Erythroblast (primary cell): ENCODE measurements around the gene AIMP1.

Experiments
- DNase-seq, 2 experiments: peaks; one replicate each; lab custom pipeline; 2025; lab: John Stamatoyannopoulos, UW
- GATA1 ChIP-seq: IDR thresholded peaks from 2 replicates; pipeline ENCODE4 v1.6.1; 2011; ENCODE audit warnings: low read depth, mild to moderate bottlenecking, control low read depth, low read length, moderate library complexity
- POLR2A ChIP-seq: IDR thresholded peaks from 2 replicates; pipeline ENCODE4 v1.6.1; 2011; ENCODE audit warnings: mild to moderate bottlenecking, low read length

AIMP1 gene

DNA sequence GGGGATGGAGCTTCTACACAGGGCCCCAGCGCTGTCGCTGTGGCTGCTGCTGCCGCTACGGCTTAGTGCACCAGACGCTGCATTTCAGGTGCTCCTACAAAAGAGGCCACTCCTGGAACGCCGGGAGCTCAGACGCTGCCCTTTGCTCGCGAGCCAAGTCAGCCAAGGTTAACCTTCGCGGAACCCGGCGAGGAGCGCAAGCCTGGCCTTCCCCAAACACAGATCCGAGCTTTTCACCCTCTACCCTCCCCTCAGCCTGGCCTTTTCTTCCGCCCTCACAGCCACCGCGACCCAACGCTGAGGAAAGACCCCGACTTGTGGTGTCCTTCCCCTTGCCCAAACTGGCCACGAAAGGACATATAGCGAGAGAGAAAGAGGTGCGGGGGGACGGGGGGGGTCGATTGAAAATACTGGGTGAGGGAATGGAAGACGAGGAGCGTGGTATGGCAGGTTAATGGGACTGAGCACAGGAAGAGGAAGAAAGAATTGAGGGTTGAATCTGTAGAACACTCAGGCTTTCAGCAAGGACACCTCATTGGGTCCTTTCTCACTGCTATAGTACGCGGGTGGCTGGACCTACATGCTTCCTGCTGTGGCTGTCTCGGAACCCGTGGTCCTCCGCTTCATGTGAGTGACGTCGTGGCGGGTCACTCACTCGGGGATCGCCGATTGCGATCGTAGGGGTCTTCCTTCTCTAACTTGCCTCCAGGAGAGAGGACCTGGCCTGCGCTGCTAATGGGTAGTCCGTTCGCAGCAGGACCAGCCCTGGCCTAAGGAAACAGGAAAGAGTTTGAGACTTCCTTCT lies at the start of gene AIMP1, which contains the start of gene TBCK:
AIMP1 (plus strand) TSS at position 583 of the 805 bp plus-strand sequence. CDS start 8,460 bp downstream, outside the sequence.
TBCK (minus strand) TSS at position 242 of the 805 bp plus-strand sequence. CDS start 7,249 bp downstream, outside the sequence.
- DNase-seq = peak; percentile 94 to 95
- TF ChIP-seq GATA1 (no peak), POLR2A (peak; percentile 92)

DNA sequence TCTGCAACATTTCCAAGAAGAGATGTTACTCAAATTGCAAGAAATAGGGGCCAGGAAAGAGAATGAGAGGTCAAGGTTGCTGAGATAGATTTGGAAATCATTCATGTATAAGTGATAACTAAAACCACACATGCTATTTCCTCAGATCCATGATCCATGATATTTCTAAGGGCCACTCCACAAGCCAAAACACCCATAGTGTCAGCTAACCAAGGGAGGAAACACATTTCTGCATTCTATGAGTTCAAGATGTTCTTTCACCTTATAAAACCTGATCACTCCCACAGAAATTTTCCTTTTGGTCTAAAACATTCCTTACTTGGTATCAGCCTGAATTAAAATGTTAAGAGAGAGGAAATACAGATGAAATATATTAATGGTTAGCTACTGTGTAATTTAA lies 47.6 kb upstream of the AIMP1 start:
- TF ChIP-seq POLR2A (no peak), GATA1 (no peak)
- no peak for DNase-seq

- DNase-seq = no peak
- TF ChIP-seq GATA1 = no peak
- no peak for TF ChIP-seq POLR2A
Measured at GRCh38 chr4:106269711-106270110, 46.6 kb upstream of the AIMP1 start.

DNA sequence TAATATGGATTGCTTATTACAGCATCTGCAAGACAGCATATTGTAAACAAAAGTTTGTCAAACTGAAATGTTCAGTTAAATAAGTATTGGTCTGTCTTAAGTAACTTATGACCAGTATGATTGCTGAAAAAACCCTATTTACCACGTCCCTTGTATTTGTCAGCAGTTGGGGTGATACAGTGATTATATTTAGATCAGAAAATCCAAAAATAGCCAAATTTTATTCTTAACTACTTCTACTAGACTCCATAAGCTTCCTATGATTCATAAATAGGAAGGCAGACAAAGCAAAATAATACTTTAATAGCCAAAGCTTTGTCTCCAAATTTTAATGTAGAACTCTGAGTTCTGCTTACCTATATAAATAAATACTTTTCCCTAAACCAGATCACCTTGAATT lies 45.6 kb upstream of the AIMP1 start:
- TF ChIP-seq GATA1 (no peak), POLR2A (no peak)
- no peak for DNase-seq

DNA sequence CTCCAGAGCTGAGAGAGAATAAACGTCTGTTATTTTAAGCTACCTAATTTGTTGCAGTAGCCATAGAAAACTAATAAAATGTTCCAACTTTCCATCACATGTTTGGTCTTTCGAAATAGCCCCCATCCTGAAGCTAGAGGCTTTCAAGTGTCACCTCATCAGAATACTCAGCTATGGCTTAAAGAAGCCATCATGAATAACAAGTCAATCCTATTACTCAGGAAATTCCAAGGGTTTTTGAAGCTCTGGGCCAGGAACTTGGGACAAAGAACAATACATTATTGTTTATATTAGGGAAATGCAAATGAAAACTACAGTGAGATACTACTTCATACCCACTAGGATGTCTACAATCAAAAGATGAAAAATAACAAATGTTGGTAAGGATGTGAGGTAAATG lies 42.5 kb upstream of the AIMP1 start:
- DNase-seq = no peak
- TF ChIP-seq POLR2A = no peak
- no peak for TF ChIP-seq GATA1

DNA sequence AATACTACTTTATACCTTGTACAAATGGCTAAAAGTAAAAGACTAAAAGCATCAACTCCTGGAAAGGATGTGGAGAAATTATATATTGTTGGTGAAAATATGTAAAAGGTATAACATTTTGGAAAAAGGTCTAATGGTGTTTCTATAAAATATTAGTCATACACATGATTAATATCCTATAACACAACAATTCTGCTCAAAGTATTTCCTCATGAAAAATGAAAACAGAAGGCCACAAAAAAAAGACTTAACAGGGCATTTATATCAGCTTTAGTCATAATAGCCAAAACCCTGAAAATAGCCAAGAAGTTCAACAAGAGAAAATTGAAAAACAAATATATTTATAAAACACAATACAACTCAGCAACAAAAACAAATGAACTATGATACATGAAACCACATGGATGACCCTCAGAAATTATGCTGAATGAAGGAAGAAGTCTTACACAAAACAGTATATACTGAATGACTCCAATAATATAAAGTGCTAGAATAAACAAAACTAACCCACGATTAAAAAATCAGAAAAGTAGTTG lies 39.1 kb upstream of the AIMP1 start:
- no peak for DNase-seq
- TF ChIP-seq POLR2A = no peak
- TF ChIP-seq GATA1 = no peak

- no peak for DNase-seq
- TF ChIP-seq POLR2A (no peak), GATA1 (no peak)
Measured at GRCh38 chr4:106284227-106284626, 32.1 kb upstream of the AIMP1 start.

- TF ChIP-seq GATA1 (no peak), POLR2A (no peak)
- DNase-seq = no peak
Measured at GRCh38 chr4:106286611-106287010, 29.7 kb upstream of the AIMP1 start.

DNA sequence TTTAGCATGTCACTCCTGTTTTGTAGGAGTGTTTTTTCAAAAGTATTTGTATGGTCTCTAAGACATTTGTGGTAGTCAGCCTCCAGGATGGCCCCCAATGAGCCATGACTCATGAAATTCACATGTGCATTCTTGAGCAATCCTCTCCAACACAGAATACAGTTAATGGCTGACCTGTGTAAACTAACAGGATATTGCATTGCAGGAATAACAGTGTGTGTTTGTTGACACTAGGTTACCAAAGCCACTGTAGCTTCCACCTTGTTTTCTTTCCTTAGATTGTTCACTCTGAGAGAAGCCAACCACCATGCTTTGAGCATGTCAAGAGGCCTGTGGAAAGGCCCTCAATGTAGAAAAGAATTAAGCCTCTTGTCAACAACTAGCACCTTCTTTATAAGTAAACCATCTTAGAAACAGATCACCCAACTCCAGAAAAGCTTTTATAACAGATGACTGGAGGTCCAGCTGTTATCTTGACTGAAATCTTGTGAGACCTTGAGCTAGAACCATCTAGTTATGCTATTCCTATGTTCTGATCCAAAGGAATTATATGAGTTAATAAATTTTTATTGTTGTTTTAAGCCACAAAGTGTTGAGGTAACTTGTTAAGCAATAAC lies 28.9 kb upstream of the AIMP1 start:
- no peak for TF ChIP-seq GATA1
- TF ChIP-seq POLR2A = no peak
- peak; percentile 6 to 53 for DNase-seq

- no peak for DNase-seq
- TF ChIP-seq GATA1 (no peak), POLR2A (no peak)
Measured at GRCh38 chr4:106289737-106290136, 26.6 kb upstream of the AIMP1 start.

DNA sequence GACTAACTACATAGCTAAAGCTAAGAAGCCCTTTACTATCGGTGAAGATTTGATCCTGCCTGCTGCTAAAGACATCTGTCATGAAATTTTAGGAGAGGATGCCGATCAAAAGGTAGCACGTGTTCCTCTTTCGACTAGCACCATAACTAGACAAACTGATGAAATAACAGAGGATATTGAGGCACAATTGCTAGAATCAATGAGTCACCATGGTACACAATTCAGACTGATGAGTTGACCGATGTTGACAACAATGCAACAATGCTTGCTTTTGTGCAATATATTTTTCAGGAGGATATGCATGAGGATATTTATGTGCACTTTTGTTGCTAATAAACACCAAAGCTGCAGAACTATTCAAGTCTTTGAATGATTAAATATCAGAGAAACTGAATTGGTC lies 24.7 kb upstream of the AIMP1 start:
- no peak for DNase-seq
- TF ChIP-seq POLR2A = no peak

DNA sequence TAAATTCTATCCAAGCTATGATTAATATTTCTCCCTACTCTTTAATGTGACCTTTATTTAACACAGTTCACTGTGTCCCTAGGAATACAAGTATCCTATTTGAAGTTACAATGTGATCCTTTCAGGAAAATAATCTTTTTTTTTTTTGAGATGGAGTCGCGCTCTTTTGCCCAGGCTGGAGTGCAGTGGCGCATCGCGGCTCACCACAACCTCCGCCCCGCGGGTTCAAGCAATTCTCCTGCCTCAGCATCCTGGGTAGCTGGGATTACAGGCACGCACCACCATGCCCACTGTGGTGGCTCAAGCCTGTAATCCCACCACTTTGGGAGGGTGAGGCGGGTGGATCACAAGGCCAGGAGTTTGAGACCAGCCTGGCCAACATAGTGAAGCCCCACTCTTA lies 22.3 kb upstream of the AIMP1 start:
- no peak for TF ChIP-seq POLR2A
- no peak for TF ChIP-seq GATA1
- DNase-seq = no peak

- TF ChIP-seq GATA1 (no peak), POLR2A (no peak)
- DNase-seq = no peak
Measured at GRCh38 chr4:106297245-106298035, 18.9 kb upstream of the AIMP1 start.
